HG03571 (cell line): ENCODE measurements around the gene ADM5.

Experiments
- ATAC-seq: cut with Tn5 transposase; IDR thresholded peaks from one replicate; pipeline ENCODE4 v1.9.1; 2021; ENCODE audit not compliant: unreplicated experiment

The ADM5 gene, protein sequence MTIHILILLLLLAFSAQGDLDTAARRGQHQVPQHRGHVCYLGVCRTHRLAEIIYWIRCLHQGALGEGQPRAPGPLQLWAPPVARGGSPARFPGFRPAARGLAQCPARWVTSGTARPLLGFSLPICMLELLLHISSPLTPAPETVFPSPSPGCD

DNA sequence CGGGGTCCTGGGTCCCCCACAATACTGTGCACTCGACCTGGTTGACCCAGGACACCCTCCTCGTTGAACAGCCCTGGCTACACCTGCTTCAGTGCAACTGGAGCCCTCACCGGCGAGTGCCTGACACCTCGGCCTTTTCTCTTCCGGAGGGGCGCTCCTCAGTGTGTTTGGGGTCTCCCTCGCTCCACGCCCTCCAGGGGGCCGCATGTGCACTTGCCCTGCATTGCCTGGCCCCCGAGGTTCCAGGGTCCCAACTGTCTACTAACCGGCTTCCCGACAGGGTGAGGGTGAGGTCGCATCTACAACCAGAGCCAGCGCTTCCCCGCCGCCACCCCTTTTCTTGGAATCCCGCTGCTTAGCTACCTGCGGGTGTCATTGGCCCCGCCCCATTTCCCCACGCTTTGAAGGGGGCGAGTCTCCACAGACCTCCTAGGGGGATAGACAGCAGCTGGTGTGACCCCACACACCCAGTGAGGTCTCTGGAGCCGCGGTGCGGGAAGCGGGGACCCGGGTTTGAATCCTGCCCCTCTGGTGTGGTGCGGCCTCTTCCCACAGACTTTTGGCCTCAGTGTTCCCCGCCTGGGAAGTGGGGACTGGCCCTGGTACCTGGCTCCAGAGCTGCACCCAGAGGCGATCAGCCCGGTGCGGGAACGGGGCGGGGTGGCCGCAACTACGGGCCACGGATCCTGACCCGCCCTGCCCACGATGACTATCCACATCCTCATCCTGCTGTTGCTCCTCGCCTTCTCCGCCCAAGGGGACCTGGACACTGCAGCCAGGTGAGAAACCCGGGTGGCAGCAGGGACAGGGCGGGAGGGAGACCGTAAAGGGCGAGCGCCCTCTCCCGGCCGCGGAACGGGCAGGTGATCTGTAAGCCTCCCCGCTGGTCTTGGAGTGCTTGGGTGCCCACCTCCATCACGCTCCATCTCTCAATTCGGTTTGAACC, at the start of gene ADM5:
Gene ADM5, plus strand, starts transcription at position 462 of the 946 bp plus-strand sequence. Its CDS starts 244 bp downstream, at position 706.
- ATAC-seq = no peak

DNA sequence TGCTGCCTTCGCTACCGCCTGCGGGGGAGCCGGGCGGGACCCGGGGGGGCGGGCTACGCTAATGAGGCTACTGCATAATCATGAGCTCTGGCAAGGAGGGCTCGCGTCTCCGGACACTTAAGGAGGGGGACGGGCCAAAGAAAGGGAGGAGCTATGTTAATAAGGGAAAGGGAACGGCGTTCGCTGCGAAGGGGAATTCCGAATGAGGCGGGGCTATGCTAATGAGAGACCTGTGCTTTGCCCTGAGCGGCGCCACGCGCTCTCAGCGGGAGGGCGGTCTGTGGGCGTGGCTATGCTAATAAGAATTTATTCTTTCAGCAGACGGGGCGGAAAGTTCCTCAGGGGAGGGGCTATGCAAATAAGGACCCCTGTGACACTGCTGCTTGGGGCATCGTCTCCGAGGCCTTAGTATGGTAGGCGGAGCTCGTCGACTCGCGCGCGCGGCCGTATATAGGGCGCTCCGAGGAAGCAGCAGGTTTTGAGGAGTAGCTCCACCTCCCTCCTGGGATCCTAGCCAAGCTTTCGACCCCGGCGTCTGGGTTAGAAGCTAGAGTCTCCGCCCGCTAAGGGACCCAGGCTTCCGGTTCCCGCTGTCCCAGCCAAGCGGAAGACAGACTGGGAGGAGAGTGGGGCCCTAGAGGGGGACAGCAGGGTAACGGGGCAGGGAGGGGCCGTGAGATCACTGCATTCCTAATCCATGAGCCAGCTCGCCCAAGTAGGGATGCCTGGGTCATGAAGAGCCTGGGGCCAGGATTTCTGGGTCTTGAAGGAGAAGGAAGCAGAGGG, 49.1 kb upstream of the ADM5 start, which contains the start of gene RRAS:
Gene RRAS, minus strand, starts transcription at position 31 of the 786 bp plus-strand sequence. CDS start 45 bp downstream, outside the sequence.
- peak; percentile 60 for ATAC-seq

DNA sequence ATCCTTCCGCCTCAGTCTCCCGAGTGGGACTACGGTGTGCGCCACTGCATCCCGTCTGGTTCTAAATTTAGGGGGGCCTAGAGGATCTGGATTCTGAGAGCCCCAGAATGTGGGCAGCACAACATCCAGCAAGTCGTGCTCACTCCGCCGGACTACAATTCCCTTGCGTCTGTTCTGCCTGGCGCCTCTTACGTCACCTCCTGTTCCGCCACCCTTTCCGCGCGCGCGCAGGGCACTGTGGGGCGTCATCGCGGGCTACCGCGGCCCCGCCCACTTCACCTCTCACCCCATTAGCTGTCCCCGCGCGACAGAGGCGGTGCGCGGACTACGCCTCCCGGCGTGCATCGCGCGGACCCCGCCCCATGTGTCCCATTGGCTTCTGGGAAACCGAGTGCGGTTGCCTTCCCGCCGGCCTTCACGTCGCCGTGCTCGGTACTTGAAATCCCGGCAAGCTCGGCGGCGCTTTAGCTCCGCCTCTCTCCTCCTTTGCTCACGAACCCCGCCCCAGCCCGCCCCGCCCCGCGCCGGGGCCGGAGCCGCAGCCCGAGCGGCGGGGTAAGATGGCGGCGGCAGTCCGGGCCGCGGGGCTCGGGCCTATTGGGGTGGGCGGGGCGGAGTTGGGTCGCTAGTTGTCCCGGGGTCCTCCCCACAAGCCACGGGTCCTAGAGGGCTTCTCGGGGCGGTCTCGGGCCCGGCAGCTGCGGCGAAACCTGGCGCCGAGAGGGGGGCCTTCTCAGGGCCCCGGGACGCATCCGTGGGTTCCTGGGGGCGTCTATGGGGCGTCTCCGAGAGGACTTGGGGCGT, 47.5 kb upstream of the ADM5 start, which contains the start of gene SCAF1:
Gene SCAF1, plus strand, starts transcription at position 522 of the 804 bp plus-strand sequence. CDS start 2,818 bp downstream, outside the sequence.
- ATAC-seq = peak; percentile 50

DNA sequence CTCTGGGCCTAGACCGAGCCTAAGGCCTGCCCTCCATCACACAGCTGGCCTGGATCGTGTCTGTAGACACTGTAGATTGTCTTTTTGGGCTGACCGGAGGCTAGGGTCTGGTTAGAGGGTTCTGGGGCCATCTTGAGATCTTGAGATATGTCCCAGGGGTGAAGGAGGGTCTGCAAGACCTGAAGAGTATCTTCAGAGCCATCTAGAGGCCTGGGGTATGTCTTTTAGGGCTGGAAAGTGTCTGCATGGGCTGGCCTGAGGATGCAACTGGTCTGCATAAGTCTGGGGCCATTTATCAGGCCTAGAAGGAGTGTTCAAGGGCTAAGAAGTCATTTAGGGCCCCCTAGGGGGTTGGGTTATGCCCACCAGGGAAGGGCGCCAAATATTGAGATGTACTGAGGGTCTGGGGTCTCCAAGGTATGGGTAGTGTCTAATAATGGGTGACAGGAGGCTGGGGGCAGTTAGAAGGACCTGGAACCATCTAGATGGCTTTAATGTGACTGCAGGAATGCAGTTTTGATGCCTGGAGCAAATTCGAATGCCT, 46.8 kb upstream of the ADM5 start:
- ATAC-seq = no peak

DNA sequence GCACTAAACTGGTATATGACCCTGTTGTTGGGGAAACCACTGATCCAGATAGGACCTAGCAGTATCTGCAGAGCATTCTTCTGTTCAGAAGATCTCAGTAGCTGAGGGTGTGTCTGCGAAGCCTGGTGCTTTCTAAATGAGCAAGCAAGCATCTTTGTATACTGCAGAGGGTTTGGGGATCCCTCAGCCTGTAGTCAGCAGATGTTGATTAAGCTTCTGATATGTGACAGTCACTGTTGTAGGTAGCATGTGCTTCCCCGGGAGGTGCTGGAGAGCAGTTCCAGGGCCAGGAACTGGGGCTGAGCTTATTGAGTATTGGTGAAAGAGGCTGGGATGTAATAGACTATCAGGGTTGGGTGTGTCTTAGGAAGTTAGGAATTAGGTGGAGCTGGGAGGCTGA, 45.9 kb upstream of the ADM5 start:
- no peak for ATAC-seq

DNA sequence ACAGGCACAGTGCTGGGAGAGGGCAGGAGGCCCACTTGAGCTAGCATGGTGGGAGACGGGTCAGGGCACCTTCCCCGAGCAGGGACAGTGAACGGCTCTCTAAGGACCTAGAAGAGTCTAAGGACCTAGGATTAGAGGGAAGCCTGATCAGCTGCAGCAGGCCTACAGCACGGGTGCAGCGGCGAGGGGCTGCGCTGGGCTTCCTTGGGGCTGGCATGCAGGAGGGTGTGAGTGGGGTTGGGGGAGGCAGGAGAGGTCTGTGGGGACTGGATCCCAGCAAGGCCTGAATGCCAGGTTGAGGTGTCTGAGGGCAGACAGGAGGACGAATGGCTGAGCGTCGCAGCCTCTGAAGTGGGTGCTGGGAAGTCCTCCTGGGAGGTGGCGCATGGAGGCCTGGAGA, 43.8 kb upstream of the ADM5 start:
- no peak for ATAC-seq

DNA sequence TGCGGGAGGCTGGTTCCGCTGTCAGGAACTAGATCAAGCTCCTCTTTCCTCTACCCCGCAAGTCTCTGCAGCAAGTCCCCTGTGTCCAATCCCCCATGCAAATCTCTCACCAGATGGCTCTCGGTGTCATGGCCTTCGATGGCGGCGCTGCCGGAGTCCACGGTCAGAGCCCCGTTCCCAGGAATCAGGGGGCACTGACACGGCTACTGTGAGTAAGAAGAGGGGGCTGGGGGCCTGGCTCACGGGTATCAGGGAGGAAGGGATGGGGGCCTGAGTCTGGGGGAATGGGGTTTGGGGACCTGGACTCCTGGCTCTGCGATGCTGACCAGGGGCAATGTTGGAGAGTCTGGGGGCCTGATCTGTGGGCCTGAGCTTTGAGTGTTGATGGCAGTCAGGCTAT, 43.4 kb upstream of the ADM5 start:
- ATAC-seq = no peak

DNA sequence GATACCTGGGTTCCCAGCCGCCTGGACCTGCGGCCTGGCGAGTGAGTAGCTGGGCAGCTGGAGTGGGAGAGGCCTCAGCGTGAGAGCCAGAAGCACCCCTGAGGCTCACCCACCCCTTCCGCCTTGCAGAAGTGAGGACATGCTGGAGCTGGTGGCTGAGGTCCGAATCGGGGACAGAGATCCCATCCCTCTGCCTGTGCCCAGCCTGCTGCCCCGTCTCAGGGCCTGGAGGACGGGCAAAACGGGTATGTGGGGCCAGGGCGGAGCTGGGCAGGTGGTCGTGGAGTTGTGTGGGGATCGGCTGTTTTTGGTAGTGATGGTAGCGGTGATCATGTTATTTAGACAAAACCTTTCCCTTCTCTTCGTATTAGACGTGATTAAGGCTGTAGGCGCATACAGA, 42.8 kb upstream of the ADM5 start:
- ATAC-seq = no peak

DNA sequence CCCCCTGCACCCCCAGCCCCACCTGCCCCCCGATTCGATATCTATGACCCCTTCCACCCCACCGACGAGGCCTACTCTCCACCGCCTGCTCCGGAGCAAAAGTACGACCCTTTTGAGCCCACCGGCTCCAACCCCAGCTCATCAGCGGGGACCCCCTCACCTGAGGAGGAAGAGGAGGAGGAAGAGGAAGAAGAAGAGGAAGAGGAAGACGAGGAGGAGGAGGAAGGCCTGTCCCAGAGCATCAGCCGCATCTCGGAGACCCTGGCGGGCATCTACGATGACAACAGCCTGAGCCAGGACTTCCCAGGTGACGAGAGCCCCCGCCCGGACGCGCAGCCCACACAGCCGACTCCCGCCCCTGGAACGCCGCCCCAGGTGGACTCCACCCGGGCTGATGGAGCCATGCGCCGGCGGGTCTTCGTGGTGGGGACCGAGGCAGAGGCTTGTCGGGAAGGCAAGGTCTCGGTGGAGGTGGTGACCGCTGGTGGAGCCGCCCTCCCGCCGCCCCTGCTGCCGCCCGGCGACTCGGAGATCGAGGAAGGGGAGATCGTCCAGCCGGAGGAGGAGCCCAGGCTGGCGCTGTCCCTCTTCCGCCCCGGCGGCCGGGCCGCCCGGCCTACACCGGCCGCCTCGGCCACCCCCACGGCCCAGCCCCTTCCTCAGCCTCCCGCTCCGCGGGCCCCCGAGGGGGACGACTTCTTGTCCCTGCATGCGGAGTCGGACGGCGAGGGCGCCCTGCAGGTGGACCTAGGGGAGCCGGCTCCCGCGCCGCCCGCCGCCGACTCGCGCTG, 38.2 kb upstream of the ADM5 start:
- ATAC-seq = no peak

DNA sequence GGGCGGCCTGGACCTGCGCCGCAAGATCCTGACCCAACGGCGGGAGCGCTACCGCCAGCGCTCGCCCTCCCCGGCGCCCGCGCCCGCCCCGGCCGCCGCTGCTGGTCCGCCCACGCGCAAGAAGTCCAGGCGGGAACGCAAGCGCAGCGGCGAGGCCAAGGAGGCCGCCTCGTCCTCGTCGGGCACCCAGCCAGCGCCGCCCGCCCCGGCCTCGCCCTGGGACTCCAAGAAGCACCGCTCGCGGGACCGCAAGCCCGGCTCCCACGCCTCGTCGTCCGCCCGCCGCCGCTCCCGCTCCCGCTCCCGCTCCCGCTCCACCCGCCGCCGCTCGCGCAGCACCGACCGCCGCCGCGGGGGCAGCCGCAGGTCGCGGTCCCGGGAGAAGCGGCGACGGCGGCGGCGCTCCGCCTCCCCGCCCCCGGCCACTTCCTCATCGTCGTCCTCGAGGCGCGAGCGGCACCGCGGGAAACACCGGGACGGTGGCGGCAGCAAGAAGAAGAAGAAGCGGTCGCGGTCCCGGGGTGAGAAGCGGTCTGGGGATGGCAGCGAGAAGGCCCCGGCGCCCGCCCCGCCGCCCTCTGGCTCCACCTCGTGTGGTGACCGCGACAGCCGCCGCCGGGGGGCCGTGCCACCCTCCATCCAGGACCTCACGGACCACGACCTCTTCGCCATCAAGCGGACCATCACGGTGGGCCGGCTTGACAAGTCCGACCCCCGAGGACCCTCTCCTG, 37.4 kb upstream of the ADM5 start:
- no peak for ATAC-seq

DNA sequence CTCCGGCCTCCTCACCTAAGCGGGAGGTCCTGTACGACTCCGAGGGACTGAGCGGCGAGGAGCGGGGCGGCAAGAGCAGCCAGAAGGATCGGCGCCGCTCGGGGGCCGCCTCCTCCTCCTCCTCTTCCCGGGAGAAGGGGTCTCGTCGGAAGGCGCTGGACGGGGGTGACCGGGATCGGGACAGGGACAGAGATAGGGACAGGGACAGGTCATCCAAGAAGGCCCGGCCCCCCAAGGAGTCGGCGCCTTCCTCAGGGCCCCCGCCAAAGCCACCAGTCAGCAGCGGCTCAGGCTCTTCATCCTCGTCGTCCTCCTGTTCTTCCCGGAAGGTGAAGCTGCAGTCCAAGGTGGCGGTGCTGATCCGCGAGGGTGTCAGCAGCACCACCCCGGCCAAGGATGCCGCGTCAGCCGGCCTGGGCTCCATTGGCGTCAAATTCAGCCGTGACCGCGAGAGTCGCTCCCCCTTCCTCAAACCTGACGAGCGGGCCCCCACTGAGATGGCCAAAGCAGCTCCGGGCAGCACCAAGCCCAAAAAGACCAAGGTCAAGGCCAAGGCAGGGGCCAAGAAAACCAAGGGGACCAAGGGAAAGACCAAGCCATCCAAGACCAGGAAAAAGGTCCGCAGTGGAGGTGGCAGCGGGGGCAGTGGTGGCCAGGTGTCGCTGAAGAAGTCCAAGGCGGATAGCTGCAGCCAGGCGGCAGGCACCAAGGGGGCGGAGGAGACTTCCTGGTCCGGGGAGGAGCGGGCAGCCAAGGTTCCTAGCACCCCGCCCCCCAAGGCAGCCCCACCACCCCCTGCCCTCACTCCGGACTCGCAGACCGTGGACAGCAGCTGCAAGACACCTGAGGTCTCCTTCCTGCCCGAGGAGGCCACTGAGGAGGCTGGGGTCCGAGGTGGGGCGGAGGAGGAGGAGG, 36.6 kb upstream of the ADM5 start:
- no peak for ATAC-seq

DNA sequence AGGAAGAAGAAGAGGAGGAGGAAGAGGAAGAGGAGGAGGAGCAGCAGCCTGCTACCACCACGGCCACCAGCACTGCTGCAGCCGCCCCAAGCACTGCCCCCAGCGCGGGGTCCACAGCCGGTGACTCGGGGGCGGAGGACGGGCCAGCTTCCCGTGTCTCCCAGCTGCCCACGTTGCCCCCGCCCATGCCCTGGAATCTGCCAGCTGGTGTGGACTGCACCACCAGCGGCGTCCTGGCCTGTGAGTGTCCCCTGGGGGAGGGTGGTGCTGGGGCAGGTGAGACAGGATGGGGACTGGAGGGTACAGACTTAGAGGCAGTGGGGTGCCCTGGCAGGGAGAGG, 36.0 kb upstream of the ADM5 start:
- ATAC-seq = no peak

DNA sequence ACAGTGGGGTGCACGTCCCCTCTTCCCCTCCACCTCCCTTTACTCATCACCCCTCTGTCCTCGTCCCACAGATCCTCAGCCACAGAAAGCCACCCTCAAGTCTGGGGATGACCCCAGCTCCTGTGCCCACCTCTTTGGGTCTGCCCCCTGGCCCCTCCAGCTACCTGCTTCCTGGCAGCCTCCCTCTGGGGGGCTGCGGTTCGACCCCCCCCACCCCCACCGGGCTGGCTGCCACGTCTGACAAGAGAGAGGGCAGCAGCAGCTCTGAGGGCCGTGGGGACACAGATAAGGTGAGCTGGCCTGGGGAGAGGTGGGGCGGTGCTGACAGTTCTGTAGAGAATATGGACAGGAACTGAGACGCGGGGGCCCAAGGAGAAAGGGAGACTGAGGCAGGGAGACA, 34.8 kb upstream of the ADM5 start:
- no peak for ATAC-seq

DNA sequence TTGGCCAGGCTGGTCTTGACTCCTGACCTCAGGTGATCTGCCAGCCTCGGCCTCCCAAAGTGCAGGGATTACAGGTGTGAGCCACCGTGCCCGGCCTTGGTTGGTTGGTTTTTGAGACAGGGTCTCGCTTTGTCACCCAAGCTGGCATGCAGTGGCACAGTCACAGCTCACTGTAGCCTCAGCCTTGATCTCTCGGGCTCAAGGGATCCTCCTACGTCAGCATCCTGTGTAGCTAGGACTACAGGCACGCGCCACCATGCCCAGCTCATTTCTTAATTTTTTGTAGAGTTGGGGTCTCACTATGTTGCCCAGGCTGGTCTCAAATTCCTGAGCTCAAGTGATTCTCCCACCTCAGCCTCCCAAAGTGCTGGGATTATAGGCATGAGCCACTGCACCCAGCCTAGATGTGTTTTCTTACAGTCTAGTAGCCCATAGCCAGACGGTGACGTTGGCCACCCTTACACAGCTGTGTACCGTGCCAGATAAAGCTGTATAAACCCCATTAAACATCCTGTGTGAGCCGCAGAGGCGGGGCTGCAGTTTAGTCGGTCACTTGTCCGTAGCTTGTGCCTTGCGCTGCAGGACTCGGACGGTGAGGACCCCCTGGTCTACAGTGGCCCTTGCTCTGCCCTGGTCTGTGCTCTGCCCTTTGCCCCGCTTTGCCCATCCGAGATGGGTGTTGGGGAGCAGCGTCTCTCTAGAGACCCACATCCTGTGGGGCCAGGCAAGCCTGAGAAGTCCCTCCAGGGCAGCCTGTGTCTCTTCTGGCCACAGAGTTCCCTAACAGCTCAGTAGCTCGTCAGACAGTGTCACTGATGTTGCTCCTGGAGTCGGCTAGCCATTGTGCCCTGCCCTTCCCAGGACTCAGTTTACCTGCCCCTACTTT, 33.6 kb upstream of the ADM5 start:
- ATAC-seq = no peak

DNA sequence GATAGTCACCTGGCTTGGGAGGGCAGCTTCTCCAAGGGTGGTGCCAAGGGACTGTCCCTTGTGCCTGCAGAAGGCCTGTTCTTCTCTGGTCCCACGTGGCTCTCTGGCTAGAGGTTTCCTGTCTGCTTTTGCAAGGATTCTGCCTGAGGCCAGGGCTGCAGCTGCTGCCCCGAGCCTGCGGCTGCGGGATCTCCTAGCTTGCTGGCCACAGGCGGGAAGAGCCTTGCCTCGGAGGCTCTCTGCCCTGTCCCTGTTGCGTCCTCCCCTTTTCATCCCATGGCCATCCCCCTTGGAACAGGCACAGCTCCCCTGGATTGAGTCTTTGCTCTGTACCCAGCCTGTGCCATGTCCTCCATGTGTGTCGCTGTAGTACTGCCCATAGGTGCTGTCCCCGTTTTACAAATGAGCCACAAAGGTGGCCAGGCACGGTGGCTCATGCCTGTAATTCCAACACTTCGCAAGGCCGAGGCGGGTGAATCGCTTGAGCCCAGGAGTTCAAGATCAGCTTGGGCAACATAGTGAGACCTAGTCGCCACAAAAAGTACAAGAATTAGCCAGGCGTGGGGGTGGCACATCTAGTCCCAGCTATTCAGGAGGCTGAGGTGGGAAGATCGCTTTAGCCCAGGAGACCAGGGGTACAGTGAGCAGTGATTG, 32.8 kb upstream of the ADM5 start:
- no peak for ATAC-seq

DNA sequence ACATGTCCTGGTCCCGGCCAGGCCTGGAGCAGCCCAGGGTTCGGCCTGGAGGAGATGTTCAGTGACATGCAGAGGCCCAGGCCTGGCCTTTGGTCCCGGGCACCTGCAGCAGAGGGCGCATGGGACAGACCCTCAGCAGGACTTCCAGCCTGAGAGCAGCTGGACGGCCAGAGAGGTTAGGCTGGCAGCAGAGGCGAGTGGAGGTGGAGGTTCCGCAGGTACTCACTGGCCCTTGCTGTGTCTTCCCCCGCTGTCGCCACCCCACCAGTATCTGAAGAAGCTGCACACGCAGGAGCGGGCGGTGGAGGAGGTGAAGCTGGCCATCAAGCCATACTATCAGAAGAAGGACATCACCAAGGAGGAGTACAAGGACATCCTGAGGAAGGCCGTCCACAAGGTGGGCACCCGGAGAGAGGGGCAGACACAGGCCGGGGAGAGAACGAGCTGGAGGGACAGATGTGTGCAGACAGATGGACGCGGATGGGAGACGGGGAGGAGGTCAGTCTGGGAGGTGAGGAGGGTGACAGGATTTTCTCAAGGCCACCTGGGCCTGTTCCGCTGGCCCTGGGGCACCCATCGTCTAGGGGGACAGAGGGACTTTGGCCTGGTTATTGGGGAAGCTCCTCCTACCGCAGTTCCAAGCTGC, 31.8 kb upstream of the ADM5 start:
- no peak for ATAC-seq
